MCF 10A (cell line): ENCODE results near the gene VTN. TPM values are rescaled to one million over a fixed set of nuclear protein-coding genes. Genes with fewer than 3 reads are reported as not detected.
A peak's percentile ranks its signal among the peaks of the same experiment; 100 is the strongest.

ENCODE experiments used
- BruUV-seq: library from RNA; stranded (reverse); fragments of 400-500 nt; replicated peaks from 2 replicates; lab custom pipeline; 2021; lab: Mats Ljungman, UMichigan
- CTCF ChIA-PET: fragments of 300-600 bp; sonication (Branson Sonifier 250); formaldehyde crosslinking; extraction: SDS; loops from one replicate; lab custom pipeline; 2021; ENCODE audit warnings: antibody characterized with exemption, inconsistent platforms; lab: Yijun Ruan, JAX
- POLR2A ChIA-PET: fragments of 300-600, 350-650 bp; sonication (Branson Sonifier 250); formaldehyde crosslinking; extraction: SDS; loops from one replicate; lab custom pipeline; 2020; ENCODE audit warnings: antibody characterized with exemption, inconsistent platforms; lab: Yijun Ruan, JAX
- DNase-seq: peaks from one replicate; pipeline ENCODE4 v3.0.0-alpha.2; 2018; ENCODE audit not compliant: unreplicated experiment
- H3K27ac Mint-ChIP-seq: one replicate; pipeline ENCODE4 v1.8.0; 2022; ENCODE audit warnings: mild to moderate bottlenecking, low read depth, mixed read lengths; ENCODE audit not compliant: unreplicated experiment
- H3K27me3 Mint-ChIP-seq: one replicate; pipeline ENCODE4 v1.8.0; 2022; ENCODE audit warnings: mixed read lengths; ENCODE audit not compliant: insufficient read depth, unreplicated experiment
- H3K36me3 Mint-ChIP-seq: one replicate; pipeline ENCODE4 v1.8.0; 2022; ENCODE audit warnings: mild to moderate bottlenecking, moderate library complexity, mixed read lengths; ENCODE audit not compliant: insufficient read depth, unreplicated experiment
- H3K4me1 Mint-ChIP-seq: one replicate; pipeline ENCODE4 v1.8.0; 2022; ENCODE audit warnings: mixed read lengths; ENCODE audit not compliant: insufficient read depth, unreplicated experiment
- H3K4me3 Mint-ChIP-seq: one replicate; pipeline ENCODE4 v1.8.0; 2022; ENCODE audit warnings: mild to moderate bottlenecking, moderate library complexity, mixed read lengths; ENCODE audit not compliant: unreplicated experiment
- H3K9me3 Mint-ChIP-seq: one replicate; pipeline ENCODE4 v1.8.0; 2022; ENCODE audit warnings: mixed read lengths; ENCODE audit not compliant: unreplicated experiment
- intact Hi-C: fragments of 100-400 bp; cut with micrococcal nuclease; formaldehyde crosslinking; loops from 2 replicates; pipeline ENCODE4 v1.14.1; 2022
- total RNA-seq: library from RNA; stranded (reverse); gene quantifications from 2 replicates; pipeline ENCODE4 v1.2.3, GENCODE V29; 2022
- TF ChIP-seq, protein P1 (sequence below): fragments of 200-600 bp; IDR thresholded peaks from one replicate; pipeline ENCODE4 v1.8.0; 2022; ENCODE audit warnings: antibody characterized with exemption, mild to moderate bottlenecking; ENCODE audit not compliant: unreplicated experiment

Gene VTN
- total RNA-seq, 1 experiment from 2014 or later: not detected

DNA sequence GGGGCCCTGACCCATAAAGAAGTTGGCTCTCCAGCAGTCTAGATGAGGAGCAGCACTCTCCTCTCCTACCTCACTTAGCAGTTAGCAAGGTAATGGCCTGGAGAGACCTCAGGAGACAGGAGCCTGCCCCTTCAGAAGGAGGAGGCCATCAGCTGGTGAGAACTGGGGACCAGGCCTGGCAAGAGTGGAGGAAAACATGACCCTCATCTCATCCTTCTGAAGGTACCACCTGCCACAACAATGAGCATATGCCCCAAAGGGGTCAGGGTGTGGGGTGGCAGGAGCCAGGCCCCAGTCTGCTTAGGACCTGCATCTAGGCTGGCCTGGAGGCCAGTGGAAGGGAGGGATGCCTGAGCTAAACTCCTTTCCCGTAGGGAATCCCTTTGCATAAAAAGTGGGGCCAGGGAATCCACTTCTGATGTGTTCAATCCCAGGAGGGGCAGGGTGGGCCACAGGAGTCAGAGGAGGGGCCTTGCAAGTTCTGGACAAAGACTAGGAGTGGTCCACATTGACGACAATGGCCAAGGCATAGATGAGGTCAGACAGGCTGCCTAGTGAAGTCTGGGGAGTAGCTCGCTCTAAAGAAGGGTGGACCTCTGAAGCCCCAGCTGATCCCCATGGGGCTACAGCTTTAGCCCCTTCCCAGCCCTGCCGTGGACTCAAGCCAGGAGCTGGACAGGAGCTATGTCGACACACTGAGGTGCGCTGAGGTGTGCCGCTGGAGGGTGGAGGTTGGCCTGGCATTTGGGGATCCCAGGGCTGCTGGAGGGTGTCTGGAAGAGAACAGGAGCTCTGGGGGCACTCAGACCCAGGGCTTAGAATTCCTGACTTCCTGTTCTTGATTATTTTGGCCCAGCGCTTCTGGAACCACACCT, 6.1 kb downstream of the VTN start:
- intact Hi-C loops: no loop called here

DNA sequence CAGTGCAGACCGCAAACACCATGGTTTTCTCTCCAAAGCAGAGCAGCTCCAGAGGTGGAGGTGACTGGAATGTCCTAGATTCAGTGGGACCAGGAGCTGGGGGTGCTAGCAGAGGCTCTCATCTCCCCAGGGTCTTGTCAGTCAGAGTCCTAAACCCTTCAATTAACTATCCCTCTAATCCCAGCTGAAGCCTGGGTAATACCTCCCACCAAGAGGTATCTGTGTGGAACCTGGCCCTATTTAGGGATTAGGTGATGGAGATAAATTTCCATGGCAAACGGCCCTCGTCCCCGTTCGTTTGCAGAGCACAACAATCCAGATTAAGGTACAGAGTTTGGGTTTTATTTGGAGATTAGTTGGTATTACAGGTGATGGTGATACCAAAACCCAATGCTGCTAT, 6.9 kb downstream of the VTN start:
- no peaks in the 10 kb centered on the region for H3K4me1 Mint-ChIP-seq
- DNase-seq: no peak
- no peak overlapping the region for H3K27ac Mint-ChIP-seq
- no peak overlapping the region for H3K4me3 Mint-ChIP-seq
- no peaks in the 10 kb centered on the region for H3K9me3 Mint-ChIP-seq
- peaks cover 50% of the 10 kb centered on the region for H3K36me3 Mint-ChIP-seq
- TF ChIP-seq, protein P1, sequence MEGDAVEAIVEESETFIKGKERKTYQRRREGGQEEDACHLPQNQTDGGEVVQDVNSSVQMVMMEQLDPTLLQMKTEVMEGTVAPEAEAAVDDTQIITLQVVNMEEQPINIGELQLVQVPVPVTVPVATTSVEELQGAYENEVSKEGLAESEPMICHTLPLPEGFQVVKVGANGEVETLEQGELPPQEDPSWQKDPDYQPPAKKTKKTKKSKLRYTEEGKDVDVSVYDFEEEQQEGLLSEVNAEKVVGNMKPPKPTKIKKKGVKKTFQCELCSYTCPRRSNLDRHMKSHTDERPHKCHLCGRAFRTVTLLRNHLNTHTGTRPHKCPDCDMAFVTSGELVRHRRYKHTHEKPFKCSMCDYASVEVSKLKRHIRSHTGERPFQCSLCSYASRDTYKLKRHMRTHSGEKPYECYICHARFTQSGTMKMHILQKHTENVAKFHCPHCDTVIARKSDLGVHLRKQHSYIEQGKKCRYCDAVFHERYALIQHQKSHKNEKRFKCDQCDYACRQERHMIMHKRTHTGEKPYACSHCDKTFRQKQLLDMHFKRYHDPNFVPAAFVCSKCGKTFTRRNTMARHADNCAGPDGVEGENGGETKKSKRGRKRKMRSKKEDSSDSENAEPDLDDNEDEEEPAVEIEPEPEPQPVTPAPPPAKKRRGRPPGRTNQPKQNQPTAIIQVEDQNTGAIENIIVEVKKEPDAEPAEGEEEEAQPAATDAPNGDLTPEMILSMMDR: no peak
- intact Hi-C loops: no loop called here
- ChIA-PET POLR2A (interaction anchor here (0.9 kb wide), 1 partner anchor 16 kb away, joined by 3 read pairs; no protein-coding TSS in a partner anchor), CTCF (interaction anchor here (1.8 kb wide), 1 partner anchor 129 kb away, joined by 4 read pairs; no protein-coding TSS in a partner anchor)
- BruUV-seq: no TSS peak
- H3K27me3 Mint-ChIP-seq: no peaks in the 10 kb centered on the region

More for the DNA sequence above, 6.1 kb downstream of the VTN start:
- H3K9me3 Mint-ChIP-seq: no peaks in the 10 kb centered on the region
- no peaks in the 10 kb centered on the region for H3K27me3 Mint-ChIP-seq
- no peaks in the 10 kb centered on the region for H3K4me1 Mint-ChIP-seq
- H3K4me3 Mint-ChIP-seq: no peak overlapping the region
- no TSS peak for BruUV-seq
- TF ChIP-seq, protein P1: no peak
- CTCF ChIA-PET: interaction anchor here (0.6 to 1.8 kb wide), 3 partner anchors 18 to 568 kb away, joined by 3 to 4 read pairs (median 4); no protein-coding TSS in a partner anchor
- POLR2A ChIA-PET: no interaction called here
- no peak overlapping the region for H3K27ac Mint-ChIP-seq
- peaks cover 48% of the 10 kb centered on the region for H3K36me3 Mint-ChIP-seq
- DNase-seq: no peak

DNA sequence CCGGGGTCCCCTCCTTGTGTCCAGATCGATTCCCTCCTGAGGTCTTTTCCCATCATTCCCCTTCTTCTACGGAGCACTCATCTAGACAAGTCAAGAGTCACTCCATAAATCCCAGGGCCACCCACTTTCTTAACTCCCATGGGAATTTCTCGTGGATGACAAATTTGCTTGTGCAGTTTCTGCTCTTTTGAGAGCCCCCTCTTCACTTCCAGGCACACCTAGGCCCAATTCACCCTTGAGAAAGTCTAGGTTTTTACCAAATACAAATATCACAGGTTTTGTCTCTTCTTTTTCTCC, 12.3 kb downstream of the VTN start:
- Mint-ChIP-seq H3K27ac (peak overlapping the region; percentile 84), H3K4me3 (peak overlapping the region; percentile 88), H3K9me3 (no peaks in the 10 kb centered on the region), H3K36me3 (peaks cover 67% of the 10 kb centered on the region), H3K27me3 (no peaks in the 10 kb centered on the region), H3K4me1 (peaks cover 13% of the 10 kb centered on the region)
- DNase-seq: no peak
- intact Hi-C loops: loop anchor here (1.0 kb wide), 1 partner anchor 59 kb away; no protein-coding TSS in a partner anchor
- ChIA-PET POLR2A (interaction anchor here (0.6 to 6.1 kb wide), 30 partner anchors 10 to 362 kb away, joined by 3 to 107 read pairs (median 8); partner anchors contain the start of genes IFT20, PIGS, SARM1 and SLC46A1), CTCF (interaction anchor here (0.6 to 4.5 kb wide), 11 partner anchors 11 to 328 kb away, joined by 3 to 23 read pairs (median 3); partner anchors contain the start of gene IFT20)
- TF ChIP-seq, protein P1: no peak
- BruUV-seq: TSS peak; percentile 67
